IMR-90 (cell line): ENCODE data around the gene GNAS. TPM values are rescaled to one million over a fixed set of nuclear protein-coding genes. Genes with fewer than 3 reads are reported as not detected.

Experiments used
- ATAC-seq: fragments of 200-7000 bp; cut with Tn5 transposase; 2 replicates; pipeline ENCODE4 v1.9.1; 2020; ENCODE audit warnings: low read depth, mild to moderate bottlenecking, moderate library complexity
- BruUV-seq: library from RNA; stranded (reverse); fragments of 400-500 nt; replicated peaks from 2 replicates; lab custom pipeline; 2021; lab: Mats Ljungman, UMichigan
- CTCF ChIA-PET: fragments of 300-600 bp; formaldehyde crosslinking; extraction: SDS; loops from one replicate; lab custom pipeline; 2021; ENCODE audit warnings: antibody characterized with exemption; lab: Yijun Ruan, JAX
- POLR2A ChIA-PET: fragments of 300-600 bp; sonication (Branson Sonifier 250); formaldehyde crosslinking; loops from one replicate; lab custom pipeline; 2022; ENCODE audit warnings: antibody characterized with exemption; ENCODE audit not compliant: unreplicated experiment; lab: Charles Lee
- DNase-seq: peaks from one replicate; pipeline ENCODE4 v3.0.0; 2013
- H2AFZ ChIP-seq: replicated peaks from 2 replicates; pipeline ENCODE3; 2013; ENCODE audit warnings: low read length, mild to moderate bottlenecking; ENCODE audit not compliant: poor library complexity
- H2AK5ac ChIP-seq: 2 replicates; pipeline ENCODE4 v1.6.1; 2013; ENCODE audit warnings: low read depth, low read length, inconsistent platforms
- H2AK9ac ChIP-seq: replicated peaks from 2 replicates; pipeline ENCODE3; 2013; ENCODE audit warnings: mild to moderate bottlenecking, low read depth, low read length, moderate library complexity; ENCODE audit not compliant: poor library complexity
- H2BK120ac ChIP-seq: 2 replicates; pipeline ENCODE4 v1.6.1; 2013; ENCODE audit warnings: low read depth, low read length, inconsistent platforms
- H2BK15ac ChIP-seq: 3 replicates; pipeline ENCODE4 v1.6.1; 2013; ENCODE audit warnings: low read depth, low read length, inconsistent platforms
- H2BK20ac ChIP-seq: 2 replicates; pipeline ENCODE4 v1.6.1; 2013; ENCODE audit warnings: low read depth, mild to moderate bottlenecking, inconsistent platforms, low read length, moderate library complexity
- H2BK5ac ChIP-seq: 2 replicates; pipeline ENCODE4 v1.6.1; 2013; ENCODE audit warnings: mild to moderate bottlenecking, low read depth, low read length, inconsistent platforms; ENCODE audit not compliant: poor library complexity, severe bottlenecking
- H3K14ac ChIP-seq: replicated peaks from 2 replicates; pipeline ENCODE4 v1.6.1; 2013; ENCODE audit warnings: low read depth, low read length, inconsistent platforms
- H3K18ac ChIP-seq: 2 replicates; pipeline ENCODE4 v1.6.1; 2013; ENCODE audit warnings: low read depth, low read length, control low read depth
- H3K23ac ChIP-seq: 2 replicates; pipeline ENCODE4 v1.6.1; 2013; ENCODE audit warnings: low read depth, low read length, inconsistent platforms
- H3K27ac ChIP-seq: 2 replicates; pipeline ENCODE4 v1.5.1; 2013; ENCODE audit warnings: mild to moderate bottlenecking, control low read depth, low read length; ENCODE audit not compliant: insufficient read depth
- H3K27me3 ChIP-seq: 2 replicates; pipeline ENCODE4 v1.6.1; 2013; ENCODE audit warnings: low read length; ENCODE audit not compliant: control insufficient read depth, insufficient read depth
- H3K36me3 ChIP-seq: 2 replicates; pipeline ENCODE4 v1.6.1; 2013; ENCODE audit warnings: low read length, mixed read lengths; ENCODE audit not compliant: control insufficient read depth, insufficient read depth
- H3K4ac ChIP-seq: 2 replicates; pipeline ENCODE4 v1.6.1; 2013; ENCODE audit warnings: low read depth, low read length, inconsistent platforms
- H3K4me1 ChIP-seq: 2 replicates; pipeline ENCODE4 v1.6.1; 2013; ENCODE audit warnings: low read length, mixed read lengths; ENCODE audit not compliant: control insufficient read depth, insufficient read depth
- H3K4me2 ChIP-seq: 2 replicates; pipeline ENCODE4 v1.6.1; 2013; ENCODE audit warnings: low read depth, mild to moderate bottlenecking, control low read depth, low read length, moderate library complexity
- H3K4me3 ChIP-seq: 2 replicates; pipeline ENCODE4 v1.5.1; 2013; ENCODE audit warnings: low read depth, mild to moderate bottlenecking, control low read depth, low read length, moderate library complexity; ENCODE audit not compliant: insufficient read depth
- H3K56ac ChIP-seq: 2 replicates; pipeline ENCODE4 v1.6.1; 2013; ENCODE audit warnings: low read length, inconsistent platforms; ENCODE audit not compliant: insufficient read depth; ENCODE audit errors: extremely low read depth
- H3K79me1 ChIP-seq, 2 experiments: 2 replicates each; pipeline ENCODE4 v1.6.1; 2013; ENCODE audit warnings: low read length in 2 of 2, inconsistent platforms in 1 of 2, low read depth in 1 of 2
- H3K9ac ChIP-seq: 2 replicates; pipeline ENCODE4 v1.6.1; 2013; ENCODE audit warnings: low read depth, low read length, control low read depth
- H3K9me1 ChIP-seq: 2 replicates; pipeline ENCODE4 v1.6.1; 2013; ENCODE audit warnings: low read length, inconsistent platforms; ENCODE audit not compliant: insufficient read depth
- H3K9me3 ChIP-seq: 2 replicates; pipeline ENCODE4 v1.6.1; 2013; ENCODE audit warnings: low read length; ENCODE audit not compliant: control insufficient read depth, insufficient read depth
- H4K20me1 ChIP-seq: 2 replicates; pipeline ENCODE4 v1.6.1; 2013; ENCODE audit warnings: low read length, inconsistent platforms; ENCODE audit not compliant: insufficient read depth
- H4K5ac ChIP-seq: 2 replicates; pipeline ENCODE4 v1.6.1; 2013; ENCODE audit warnings: mild to moderate bottlenecking, low read depth, low read length, control low read depth
- H4K8ac ChIP-seq, 2 experiments: 2 replicates each; pipeline ENCODE4 v1.6.1; 2013; ENCODE audit warnings: low read depth in 2 of 2, low read length in 2 of 2, control low read depth in 1 of 2, inconsistent platforms in 1 of 2
- H4K91ac ChIP-seq: 2 replicates; pipeline ENCODE4 v1.6.1; 2013; ENCODE audit warnings: low read depth, low read length, inconsistent platforms; ENCODE audit not compliant: insufficient read depth
- CEBPB ChIP-seq: IDR thresholded peaks from 2 replicates; pipeline ENCODE4 v1.6.1; 2012; ENCODE audit warnings: low read depth, low read length, improper control_type of control experiment
- CTCF ChIP-seq: conservative IDR thresholded peaks from 2 replicates; pipeline ENCODE4 v1.5.1; 2012; ENCODE audit warnings: mild to moderate bottlenecking, low read depth, low read length, improper control_type of control experiment
- ELK1 ChIP-seq: fragments of 150-350 bp; IDR thresholded peaks from 2 replicates; pipeline ENCODE4 v1.6.1; 2016; ENCODE audit warnings: low read depth, mild to moderate bottlenecking, low read length, moderate library complexity, borderline replicate concordance
- FOS ChIP-seq: fragments of 150-350 bp; IDR thresholded peaks from 2 replicates; pipeline ENCODE4 v1.6.1; 2016; ENCODE audit warnings: low read depth, low read length
- MAZ ChIP-seq: IDR thresholded peaks from 2 replicates; pipeline ENCODE4 v1.6.1; 2012; ENCODE audit warnings: low read depth, mild to moderate bottlenecking, low read length, improper control_type of control experiment, moderate library complexity, borderline replicate concordance
- MXI1 ChIP-seq: IDR thresholded peaks from 2 replicates; pipeline ENCODE4 v1.6.1; 2012; ENCODE audit warnings: low read depth, mild to moderate bottlenecking, low read length, moderate library complexity, borderline replicate concordance
- NFE2L2 ChIP-seq: fragments of 150-350 bp; IDR thresholded peaks from 2 replicates; pipeline ENCODE4 v1.6.1; 2016; ENCODE audit warnings: low read depth, mild to moderate bottlenecking, low read length
- POLR2A ChIP-seq: IDR thresholded peaks from 2 replicates; pipeline ENCODE4 v1.6.1; 2012; ENCODE audit warnings: mild to moderate bottlenecking, low read depth, low read length
- RAD21 ChIP-seq: IDR thresholded peaks from 2 replicates; pipeline ENCODE4 v1.6.1; 2012; ENCODE audit warnings: low read length, improper control_type of control experiment
- RCOR1 ChIP-seq: IDR thresholded peaks from 2 replicates; pipeline ENCODE4 v1.6.1; 2012; ENCODE audit warnings: mild to moderate bottlenecking, low read length, improper control_type of control experiment; ENCODE audit not compliant: insufficient replicate concordance
- RFX5 ChIP-seq: IDR thresholded peaks from 2 replicates; pipeline ENCODE4 v1.8.0; 2012; ENCODE audit warnings: low read depth, mild to moderate bottlenecking, low read length, moderate library complexity
- SMC3 ChIP-seq: fragments of 150-350 bp; IDR thresholded peaks from 2 replicates; pipeline ENCODE4 v1.6.1; 2016; ENCODE audit warnings: low read depth, mild to moderate bottlenecking, antibody characterized with exemption, low read length, moderate library complexity
- USF2 ChIP-seq: fragments of 150-350 bp; IDR thresholded peaks from 2 replicates; pipeline ENCODE4 v1.6.1; 2017; ENCODE audit warnings: mild to moderate bottlenecking, antibody characterized with exemption, low read length, low read depth
- WGBS, 2 experiments: methylation state at CpG; one replicate each; pipeline versions ENCODE4 v1.1.5 to v1.1.7; 2013; ENCODE audit warnings: missing lambda C conversion rate in 2 of 2; ENCODE audit not compliant: insufficient read length in 1 of 2; ENCODE audit errors: extremely low coverage in 2 of 2; 5-methylcytosine and 5-hydroxymethylcytosine counted together
- dilution Hi-C: fragments of 300-500 bp; cut with HindIII; formaldehyde crosslinking; loops from one replicate; pipeline ENCODE4 v1.14.3; 2018; ENCODE audit warnings: low sequenced_read_pairs; ENCODE audit not compliant: unreplicated experiment
- in situ Hi-C: fragments of 300-500 bp; cut with MboI; formaldehyde crosslinking; loops from 3 replicates; pipeline ENCODE4 v1.14.3; 2019; ENCODE audit warnings: low sequenced_read_pairs, inconsistent platforms, mixed read lengths
- intact Hi-C: fragments of 100-400 bp; cut with micrococcal nuclease; formaldehyde crosslinking; loops from 2 replicates; pipeline ENCODE4 v1.10.0; 2022
- polyA plus RNA-seq, 3 experiments: library from polyadenylated mRNA; depleted of rRNA; stranded (reverse); fragments of >200 nt; gene quantifications; 2 replicates each; pipeline ENCODE4 v1.2.3, GENCODE V29; 2012; ENCODE audit warnings: low replicate concordance in 1 of 3
- total RNA-seq: library from RNA; depleted of rRNA; stranded (reverse); fragments of >200 nt; gene quantifications from 2 replicates; pipeline ENCODE4 v1.2.3, GENCODE V29; 2012

GNAS gene
- total and polyA plus RNA-seq, 2 of the 4 experiments (the other 2 are of a cell fraction): 397 to 1,356 TPM

GRCh38 chr20:58842276-58842675 is 10.2 kb upstream of the GNAS start:
- in situ Hi-C loops (no loop called here), intact Hi-C loops (no loop called here), dilution Hi-C loops (no loop called here)
- no peak for DNase-seq
- no peak overlapping the region for H3K18ac ChIP-seq
- no peak overlapping the region for H3K14ac ChIP-seq
- no peak overlapping the region for H2BK5ac ChIP-seq
- no peak overlapping the region for H2BK20ac ChIP-seq
- no peaks in the 10 kb centered on the region; the same call in 1 of the 2 replicates for H3K9me1 ChIP-seq
- H3K36me3 ChIP-seq: peaks cover 3% of the 10 kb centered on the region
- H2AK9ac ChIP-seq: no peak overlapping the region
- ChIA-PET POLR2A (no interaction called here), CTCF (no interaction called here)
- no peak overlapping the region for H4K5ac ChIP-seq
- no peak for ATAC-seq
- H3K4me2 ChIP-seq: no peak overlapping the region
- no peaks in the 10 kb centered on the region for H3K9me3 ChIP-seq
- H3K27ac ChIP-seq: no peak overlapping the region
- no peak overlapping the region for H3K9ac ChIP-seq
- H2BK120ac ChIP-seq: no peak overlapping the region
- H3K79me1 ChIP-seq: no peaks in the 10 kb centered on the region
- no peaks in the 10 kb centered on the region; the same call in 1 of the 2 replicates for H3K4me1 ChIP-seq
- no peak overlapping the region for H2AK5ac ChIP-seq
- H3K27me3 ChIP-seq: peaks cover 58% of the 10 kb centered on the region
- no peak overlapping the region for H3K4me3 ChIP-seq
- no peak overlapping the region for H2BK15ac ChIP-seq
- no peak overlapping the region for H4K91ac ChIP-seq
- no peak overlapping the region for H4K8ac ChIP-seq
- WGBS, 2 experiments: 52% methylated on average over 7 of the region's 20 CpGs; no CpG with 5 or more reads in 1 of the 2 experiments
- no peak for TF ChIP-seq CTCF
- TF ChIP-seq NFE2L2: no peak
- no peak for TF ChIP-seq RFX5
- no peak for TF ChIP-seq CEBPB
- no peak for TF ChIP-seq ELK1
- no peak for TF ChIP-seq SMC3
- no peak for TF ChIP-seq RCOR1
- TF ChIP-seq FOS: no peak
- TF ChIP-seq MAZ: no peak
- no peak for TF ChIP-seq POLR2A
- no peak for TF ChIP-seq RAD21
- TF ChIP-seq MXI1: no peak
- no peak for TF ChIP-seq USF2
- H2AFZ ChIP-seq: no peak overlapping the region
- no peaks in the 10 kb centered on the region for H4K20me1 ChIP-seq
- no peak overlapping the region for H3K23ac ChIP-seq
- no peak overlapping the region for H3K56ac ChIP-seq
- no peak overlapping the region for H3K4ac ChIP-seq
- BruUV-seq: no TSS peak
